Gastroesophageal sphincter (tissue), 3 donors: ENCODE results near the gene EPHB3.
A peak's percentile ranks its signal among the peaks of the same experiment; 100 is the strongest.

Experiments
- EP300 ChIP-seq: sonication (generic); formaldehyde crosslinking; IDR thresholded peaks from one replicate; pipeline ENCODE4 v1.6.1; 2017; ENCODE audit warnings: antibody characterized with exemption, mild to moderate bottlenecking
- POLR2A ChIP-seq, 2 donors: fragments of 450-650 bp; IDR thresholded peaks; one replicate each; pipeline ENCODE4 v1.6.1; 2017; ENCODE audit warnings: antibody characterized with exemption in 2 of 2, mild to moderate bottlenecking in 2 of 2, moderate library complexity in 1 of 2
- POLR2AphosphoS5 ChIP-seq: sonication (generic); formaldehyde crosslinking; IDR thresholded peaks from one replicate; pipeline ENCODE4 v1.6.1; 2017; ENCODE audit warnings: antibody characterized with exemption
- TF ChIP-seq, protein P1 (sequence below), 4 experiments: fragments of 200-600 bp in 2 of 4; fragments of 450-650 bp in 2 of 4; sonication (generic) in 1 of 4; IDR thresholded peaks; one replicate each; pipeline ENCODE4 v1.5.1; 2017 to 2019; ENCODE audit warnings: antibody characterized with exemption in 4 of 4, mild to moderate bottlenecking in 2 of 4, moderate library complexity in 2 of 4

DNA sequence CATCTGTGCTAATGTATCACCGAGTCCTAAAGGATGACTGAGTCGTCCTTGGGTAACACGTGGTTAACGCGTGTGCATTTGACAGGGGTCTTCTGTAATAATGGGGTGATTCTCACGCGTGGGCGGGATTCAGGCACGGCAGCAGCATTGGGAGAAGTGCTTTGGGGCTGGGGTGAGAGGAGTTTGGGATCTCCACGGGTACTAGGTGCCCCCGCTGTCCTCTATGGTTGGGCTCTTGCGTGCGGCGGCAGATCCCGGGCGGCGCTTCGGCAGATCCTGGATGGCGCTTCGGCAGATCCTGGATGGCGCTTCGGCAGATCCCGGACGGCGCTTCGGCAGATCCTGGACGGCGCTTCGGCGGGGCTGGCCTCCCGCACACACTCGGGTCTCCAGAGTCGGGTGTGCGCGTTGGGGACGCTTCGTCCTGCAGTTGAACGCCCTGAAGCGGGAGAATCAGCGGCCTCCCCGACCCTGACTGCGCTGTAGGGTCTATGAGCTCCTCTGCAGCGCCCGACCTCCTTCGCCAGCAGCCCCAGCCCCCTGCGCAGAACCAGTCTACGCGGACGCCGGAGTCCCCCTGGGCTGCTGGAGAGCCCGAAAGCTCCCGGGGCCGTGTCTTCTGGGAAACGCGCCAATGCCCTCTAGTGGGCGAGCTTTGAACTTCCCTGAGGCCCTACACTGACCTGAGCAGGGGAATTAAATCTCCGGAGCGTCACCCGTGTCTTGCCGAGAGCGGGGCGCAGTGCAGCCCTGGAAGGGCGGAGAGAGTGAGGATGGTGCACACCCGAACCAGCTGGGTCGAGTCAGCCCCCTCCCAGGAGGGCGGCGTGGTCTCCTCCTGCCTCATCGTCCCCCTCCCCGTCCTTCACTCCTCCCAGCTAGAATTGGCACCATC, 48.1 kb upstream of the EPHB3 start:
- TF ChIP-seq, protein P1, sequence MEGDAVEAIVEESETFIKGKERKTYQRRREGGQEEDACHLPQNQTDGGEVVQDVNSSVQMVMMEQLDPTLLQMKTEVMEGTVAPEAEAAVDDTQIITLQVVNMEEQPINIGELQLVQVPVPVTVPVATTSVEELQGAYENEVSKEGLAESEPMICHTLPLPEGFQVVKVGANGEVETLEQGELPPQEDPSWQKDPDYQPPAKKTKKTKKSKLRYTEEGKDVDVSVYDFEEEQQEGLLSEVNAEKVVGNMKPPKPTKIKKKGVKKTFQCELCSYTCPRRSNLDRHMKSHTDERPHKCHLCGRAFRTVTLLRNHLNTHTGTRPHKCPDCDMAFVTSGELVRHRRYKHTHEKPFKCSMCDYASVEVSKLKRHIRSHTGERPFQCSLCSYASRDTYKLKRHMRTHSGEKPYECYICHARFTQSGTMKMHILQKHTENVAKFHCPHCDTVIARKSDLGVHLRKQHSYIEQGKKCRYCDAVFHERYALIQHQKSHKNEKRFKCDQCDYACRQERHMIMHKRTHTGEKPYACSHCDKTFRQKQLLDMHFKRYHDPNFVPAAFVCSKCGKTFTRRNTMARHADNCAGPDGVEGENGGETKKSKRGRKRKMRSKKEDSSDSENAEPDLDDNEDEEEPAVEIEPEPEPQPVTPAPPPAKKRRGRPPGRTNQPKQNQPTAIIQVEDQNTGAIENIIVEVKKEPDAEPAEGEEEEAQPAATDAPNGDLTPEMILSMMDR (IDR thresholded peaks at IDR 0.05): peak; percentile 74 to 95 (median 83)
- TF ChIP-seq POLR2AphosphoS5 (no peak), POLR2A (IDR thresholded peaks at IDR 0.05) (no peak), EP300 (no peak)
